HG02981 (cell line): ENCODE data around the gene SEMA3A.
"Not testable (repeated sequence)": the region's sequence is repeated elsewhere in the genome, so short reads cannot be mapped to it uniquely, and the experiment has no call there.

Experiments
- ATAC-seq: cut with Tn5 transposase; IDR thresholded peaks from one replicate; pipeline ENCODE4 v1.9.1; 2021; ENCODE audit warnings: mild to moderate bottlenecking, moderate library complexity; ENCODE audit not compliant: unreplicated experiment

The SEMA3A gene

DNA sequence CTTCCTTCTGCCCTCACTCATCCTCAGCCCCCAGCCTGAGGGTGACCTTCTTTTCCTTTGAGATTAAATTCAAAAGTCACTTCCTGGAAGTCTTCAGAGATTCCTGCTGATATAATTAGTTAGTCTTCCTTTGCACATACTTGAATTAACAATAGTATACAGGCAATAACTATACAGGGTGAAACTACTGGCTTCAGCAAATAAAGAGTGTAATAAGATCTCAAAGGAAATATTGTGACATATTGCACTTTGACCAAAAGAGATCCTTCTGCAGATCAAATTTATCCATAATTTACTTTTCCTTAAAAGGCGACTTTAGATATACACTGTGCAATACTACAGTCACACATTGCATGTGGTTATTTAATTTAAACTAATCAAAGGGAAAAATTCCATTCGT lies 123.8 kb downstream of the SEMA3A start:
- no peak for ATAC-seq

DNA sequence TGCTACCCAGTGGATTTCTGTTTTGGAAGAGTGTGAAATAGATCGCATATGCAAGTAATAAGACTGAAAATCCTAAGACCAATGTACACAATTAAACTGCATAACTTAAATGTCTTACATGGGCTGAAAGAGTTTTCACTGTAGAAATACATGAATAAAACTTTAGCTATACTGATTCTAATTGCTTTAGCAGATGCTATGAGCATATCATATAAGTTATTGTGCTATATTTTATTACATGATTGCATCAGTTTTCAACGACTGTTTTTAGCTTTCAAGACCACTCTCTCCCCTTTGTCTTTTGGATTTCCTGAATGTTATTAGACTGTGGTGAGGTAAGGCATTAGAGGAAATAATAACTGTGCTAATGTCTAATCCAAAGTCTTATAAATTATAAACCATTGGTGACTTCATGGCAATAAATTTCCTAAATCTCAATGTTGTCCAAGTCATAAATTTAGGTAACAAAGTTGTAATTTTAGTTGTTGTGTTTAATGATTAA lies 124.5 kb downstream of the SEMA3A start:
- ATAC-seq: no peak

DNA sequence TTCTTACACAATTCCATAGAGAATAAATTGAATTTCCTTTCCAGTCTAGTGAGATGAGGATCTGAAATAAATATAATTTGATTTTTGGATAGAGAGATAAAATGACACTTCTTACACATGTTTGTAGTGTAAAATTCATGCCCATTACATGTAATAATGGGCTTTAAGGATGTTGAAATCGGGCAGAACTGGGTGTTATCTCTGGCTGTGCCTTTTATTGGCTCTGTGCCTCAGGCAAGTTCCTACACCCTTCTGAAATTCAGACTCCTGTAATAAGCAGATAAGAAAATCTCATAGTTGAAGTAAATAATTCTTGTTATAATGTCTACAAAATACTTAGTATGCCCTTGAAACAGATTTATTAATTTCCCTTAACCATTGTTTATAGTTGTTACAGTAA lies 125.6 kb downstream of the SEMA3A start:
- no peak for ATAC-seq

DNA sequence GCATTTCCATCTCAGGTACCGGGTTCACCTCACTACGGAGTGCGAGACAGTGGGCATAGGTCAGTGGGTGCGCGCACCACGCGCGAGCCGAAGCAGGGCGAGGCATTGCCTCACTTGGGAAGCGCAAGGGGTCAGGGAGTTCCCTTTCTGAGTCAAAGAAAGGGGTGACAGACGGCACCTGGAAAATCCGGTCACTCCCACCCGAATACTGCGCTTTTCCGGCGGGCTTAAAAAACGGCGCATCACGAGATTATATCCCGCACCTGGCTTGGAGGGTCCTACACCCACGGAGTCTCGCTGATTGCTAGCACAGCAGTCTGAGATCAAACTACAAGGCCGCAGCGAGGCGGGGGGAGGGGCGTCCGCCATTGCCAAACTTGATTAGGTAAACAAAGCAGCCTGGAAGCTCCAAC lies 132.1 kb downstream of the SEMA3A start:
- not testable (repeated sequence) for ATAC-seq

DNA sequence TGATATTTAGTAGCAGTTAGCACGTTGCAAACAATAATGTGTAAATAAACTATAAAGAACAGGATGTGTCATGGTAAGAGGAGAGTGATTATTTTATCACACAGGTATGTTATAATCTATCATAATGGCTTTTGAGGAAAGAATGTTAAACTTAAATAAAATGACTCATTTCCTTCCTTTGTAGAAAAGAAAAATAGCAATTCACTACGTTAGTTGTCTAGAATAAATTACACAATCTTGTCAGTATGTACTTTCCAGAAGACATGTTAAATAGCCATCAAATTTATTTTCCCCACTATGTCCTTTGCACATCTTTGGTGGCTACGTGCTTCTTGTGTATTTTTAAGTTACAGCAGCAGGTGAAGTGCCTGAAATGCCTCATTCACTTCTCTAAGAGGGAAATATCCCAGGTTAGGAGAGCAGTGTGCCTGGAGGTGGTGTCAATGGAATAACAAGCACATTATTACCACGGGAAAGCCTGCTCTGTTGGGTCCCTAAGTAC lies 133.8 kb downstream of the SEMA3A start:
- ATAC-seq: no peak

DNA sequence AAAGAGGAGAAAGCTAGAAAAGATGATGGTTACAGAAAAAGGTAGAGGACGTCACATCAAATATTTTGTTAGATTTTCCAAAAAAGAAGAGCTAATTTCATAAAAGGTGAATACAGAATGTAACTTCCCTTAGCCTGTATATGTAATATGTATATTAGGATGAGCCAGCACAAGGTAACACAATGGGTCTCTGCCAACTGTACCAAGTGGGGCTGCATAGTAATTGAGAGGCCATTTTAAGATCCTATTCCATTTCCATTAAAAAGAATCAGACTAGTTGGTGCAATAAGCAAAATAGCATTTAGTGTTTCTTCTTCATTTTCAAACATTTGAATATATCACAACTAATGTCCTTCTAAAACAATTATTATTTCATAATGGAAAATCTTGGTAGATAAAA lies 134.6 kb downstream of the SEMA3A start:
- no peak for ATAC-seq

DNA sequence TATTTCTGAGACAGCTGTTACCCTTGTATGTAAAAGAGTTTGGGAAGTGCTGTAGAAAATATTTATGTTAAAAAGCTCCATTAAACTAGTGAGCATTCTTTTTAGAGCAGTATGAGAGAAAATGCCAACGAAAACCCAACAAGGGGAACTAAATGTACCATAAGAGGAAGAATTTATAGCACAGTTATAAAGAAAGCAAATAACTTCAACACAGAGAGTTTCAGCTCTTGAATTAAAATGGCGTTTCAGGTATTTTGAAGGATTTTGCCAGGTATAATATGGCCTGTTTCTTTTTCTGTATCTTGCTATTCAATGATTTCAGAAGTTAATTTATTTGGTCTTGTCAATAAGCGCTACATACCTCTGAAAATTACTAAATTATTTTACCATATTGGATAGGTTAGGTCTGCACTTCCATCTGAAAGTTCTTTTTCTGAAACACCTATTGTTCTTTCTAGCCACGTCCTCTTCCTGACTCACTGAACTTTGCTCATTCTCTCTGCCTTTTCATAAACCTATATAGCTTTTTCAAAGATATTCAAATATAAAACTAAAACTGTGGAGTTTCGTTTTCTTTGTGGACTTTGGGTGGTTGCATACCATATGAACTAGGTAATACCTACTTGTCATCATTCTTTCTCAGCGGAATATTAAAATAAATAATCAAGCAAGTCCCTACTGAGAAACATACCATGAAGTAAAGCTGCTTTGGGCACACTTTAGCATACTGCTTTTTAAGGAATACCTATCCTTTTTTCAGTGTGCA lies 136.1 kb downstream of the SEMA3A start:
- ATAC-seq: no peak

DNA sequence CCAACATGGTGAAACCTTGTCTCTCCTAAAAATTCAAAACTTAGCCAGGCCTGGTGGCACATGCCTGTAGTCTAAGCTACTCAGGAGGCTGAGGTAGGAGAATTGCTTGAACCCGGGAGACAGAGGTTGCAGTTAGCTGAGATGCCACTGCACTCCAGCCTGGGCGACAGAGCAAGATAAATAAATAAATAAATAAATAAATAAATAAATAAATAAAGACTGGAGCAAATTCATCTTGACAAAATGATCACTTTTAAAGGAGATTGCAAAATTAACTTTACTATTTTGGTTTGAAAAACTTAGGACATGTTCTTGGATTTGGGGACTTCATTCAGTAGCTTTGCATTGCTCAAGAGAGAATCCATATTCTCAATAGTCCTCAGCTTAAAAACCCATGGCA lies 137.0 kb downstream of the SEMA3A start:
- ATAC-seq: no peak

DNA sequence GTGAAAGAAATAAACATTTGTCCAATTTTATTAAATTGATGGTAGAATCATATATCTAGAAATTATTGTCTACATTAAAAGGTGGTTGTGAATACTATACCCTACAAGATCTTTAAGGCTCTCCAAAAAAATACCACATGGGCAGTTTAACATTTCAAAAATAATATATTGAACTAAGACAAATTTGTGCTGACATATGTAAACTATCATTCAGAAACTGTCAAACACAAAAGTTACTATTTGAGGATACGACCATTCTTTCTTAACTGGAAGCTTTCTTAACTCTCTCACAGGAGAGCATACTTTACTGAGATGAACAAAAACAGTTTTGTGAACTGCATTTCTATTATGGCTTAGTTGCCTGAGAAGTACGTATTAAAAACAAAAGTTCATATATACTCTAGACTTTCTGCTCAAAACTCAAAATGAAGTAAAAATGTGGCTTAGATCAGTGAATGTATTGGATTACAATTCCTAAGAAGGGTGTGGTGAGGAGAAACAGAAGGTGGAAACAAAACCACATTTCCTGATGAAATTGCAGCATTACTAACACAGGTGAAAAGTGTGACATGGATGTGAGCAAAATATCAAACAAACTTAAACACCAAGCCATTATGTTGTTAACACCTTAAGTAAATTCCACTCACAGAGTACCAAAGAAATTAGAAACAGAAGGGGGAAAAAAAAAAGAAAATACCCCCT lies 138.5 kb downstream of the SEMA3A start:
- ATAC-seq: no peak

DNA sequence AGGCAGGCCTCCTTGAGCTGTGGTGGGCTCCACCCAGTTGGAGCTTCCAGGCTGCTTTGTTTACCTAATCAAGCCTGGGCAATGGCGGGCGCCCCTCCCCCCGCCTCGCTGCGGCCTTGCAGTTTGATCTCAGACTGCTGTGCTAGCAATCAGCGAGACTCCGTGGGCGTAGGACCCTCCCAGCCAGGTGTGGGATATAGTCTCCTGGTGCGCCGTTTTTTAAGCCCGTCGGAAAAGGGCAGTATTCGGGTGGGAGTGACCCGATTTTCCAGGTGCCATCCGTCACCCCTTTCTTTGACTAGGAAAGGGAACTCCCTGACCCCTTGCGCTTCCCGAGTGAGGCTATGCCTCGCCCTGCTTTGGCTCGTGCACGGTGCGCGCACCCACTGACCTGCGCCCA lies 139.4 kb downstream of the SEMA3A start:
- not testable (repeated sequence) for ATAC-seq

DNA sequence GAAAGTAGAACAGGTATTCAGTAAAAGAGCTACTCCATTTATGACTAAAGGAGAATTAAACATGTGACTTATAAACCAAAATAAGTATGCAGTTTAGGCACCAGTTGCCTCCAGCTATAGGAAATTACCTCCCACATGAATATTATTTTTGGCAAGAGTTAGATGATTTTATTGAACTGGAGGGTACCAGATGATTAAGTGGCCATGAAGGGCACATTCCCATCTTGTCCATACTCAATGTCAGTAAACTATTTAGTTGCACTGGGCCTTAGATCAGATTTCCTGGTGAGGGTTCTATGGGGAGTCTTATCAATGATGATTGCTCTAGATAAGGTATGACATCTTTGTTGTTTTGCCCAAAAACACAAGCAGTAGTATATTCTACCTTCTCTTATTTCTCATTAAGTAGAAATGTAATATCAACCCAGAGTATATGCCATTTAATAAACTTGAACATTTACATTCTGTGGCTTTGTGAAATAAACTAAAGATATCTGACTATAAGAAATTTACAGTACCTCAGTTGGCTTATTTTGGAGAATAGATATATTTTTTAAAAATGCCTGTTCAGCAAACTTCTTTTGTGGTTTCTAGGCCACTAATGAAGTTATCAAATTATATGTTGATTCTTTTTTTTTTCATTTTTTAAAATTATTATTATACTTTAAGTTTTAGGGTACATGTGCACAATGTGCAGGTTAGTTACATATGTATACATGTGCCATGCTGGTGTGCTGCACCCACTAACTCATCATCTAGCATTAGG lies 145.3 kb downstream of the SEMA3A start:
- ATAC-seq: no peak

DNA sequence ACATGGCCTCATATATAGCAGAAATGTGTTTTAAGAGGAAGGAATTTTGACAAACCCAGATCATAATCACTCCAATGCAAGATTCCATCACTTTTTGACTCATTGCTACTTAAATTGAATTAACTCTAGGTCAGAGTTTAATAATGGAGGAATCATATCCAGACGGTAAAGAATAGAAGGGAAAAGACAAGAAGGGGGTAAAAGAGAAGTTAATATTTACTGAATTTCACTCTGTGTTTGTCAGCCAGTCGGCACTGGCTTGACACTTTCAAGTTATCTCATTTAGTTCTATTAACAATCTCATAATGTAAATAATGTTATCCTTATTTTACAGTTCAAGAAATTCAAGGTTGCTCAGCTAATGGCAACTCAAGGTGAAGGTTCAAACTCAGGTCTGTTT lies 147.5 kb downstream of the SEMA3A start:
- ATAC-seq: no peak

DNA sequence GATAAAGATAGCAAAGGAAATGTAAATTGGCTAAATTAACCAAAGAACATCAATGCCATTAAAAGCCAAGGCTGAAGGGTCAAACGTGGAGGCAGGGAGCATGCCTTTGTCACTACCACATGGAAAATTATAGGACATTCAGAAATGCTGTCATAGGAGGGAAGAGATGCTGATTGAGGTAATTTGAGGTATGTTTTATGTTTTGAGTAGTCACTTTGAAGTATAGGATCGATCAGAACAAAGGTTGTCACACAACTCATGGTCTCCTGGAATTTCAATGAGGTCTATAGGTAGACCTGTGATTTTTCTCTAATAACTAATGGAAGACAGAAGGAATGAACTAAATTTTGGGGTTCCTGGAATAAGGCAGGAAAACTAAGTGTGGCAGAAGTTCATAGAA lies 149.8 kb downstream of the SEMA3A start:
- no peak for ATAC-seq

DNA sequence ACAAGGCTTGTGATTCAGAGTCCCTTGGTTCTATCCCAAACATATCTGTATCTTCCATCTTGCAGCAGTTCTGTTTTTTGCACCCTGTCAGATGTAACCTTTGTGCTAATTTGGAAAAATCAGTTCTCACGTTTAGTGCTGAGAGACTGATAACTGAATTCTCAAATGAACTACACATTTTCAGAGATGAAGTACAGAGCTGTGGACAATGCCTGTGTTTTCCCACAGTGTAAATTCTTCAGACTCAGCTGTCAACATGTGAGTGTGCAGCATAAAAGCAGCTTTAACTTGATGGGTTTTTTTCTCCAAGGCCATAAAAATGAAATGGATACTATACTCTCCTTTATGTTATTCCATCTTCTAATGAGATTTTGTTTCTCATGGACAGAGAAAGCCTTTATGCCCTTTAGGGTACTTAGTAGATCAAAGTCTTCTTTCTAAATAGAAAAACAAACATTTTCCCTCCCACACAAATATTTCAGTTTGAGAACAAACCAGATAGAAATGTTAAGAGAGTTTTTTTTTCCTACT lies 150.9 kb downstream of the SEMA3A start:
- ATAC-seq: no peak

DNA sequence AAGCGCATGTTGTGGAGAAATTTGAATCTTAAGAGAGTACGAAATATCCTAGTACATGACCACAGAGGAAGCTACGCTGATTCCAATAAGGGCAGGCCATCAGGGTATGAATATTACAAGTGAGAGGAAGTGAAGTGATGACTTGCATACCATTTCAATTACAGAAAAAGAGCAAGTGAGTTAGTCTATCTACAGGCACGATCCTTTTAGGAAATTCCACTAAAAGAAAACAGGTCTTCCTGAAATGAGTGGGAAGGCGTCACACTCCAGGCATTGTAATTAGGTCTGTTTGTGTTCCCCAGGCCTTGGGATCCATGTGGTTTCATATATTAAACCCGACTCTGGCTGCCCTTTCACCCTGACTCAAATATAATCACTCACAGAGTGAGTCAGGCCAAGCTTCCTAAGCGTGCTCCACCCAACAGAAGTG lies 152.5 kb downstream of the SEMA3A start:
- no peak for ATAC-seq

DNA sequence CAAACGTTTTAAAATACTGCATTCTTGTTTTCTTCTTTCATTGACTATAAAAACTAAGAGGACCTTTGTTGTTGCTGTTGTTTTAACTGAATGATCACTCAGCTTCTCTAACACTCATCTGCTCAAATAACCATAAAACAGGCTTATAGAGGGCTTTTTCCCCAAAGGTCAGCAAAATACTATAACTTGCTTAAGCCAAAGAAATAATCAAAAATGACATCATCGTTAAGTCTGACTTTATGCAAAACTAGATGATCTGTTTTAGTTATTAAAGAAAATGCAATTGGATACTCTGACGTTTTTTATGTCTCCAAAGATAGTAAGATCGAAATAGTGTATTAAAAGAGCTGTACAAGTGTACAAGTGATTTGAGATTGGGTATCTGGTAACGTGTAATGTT lies 152.9 kb downstream of the SEMA3A start:
- ATAC-seq: no peak

DNA sequence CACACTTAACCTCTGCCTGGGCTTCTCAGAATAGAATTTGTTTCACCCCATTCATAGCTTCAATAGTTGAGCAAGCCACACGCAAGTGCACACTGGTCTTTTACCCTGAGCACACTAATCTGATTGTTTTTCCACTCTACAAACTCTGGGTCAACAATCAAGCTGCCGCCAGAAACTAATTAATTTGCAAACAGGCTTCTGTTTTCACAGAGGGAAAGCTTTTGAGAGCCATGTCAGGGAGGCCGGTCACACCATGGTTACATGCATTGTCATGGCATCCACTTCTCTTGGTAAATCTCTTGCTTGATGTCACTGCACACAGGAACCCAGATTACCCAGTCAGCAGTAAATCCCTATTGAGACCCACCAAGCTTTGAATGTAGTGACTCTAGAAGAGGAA lies 154.2 kb downstream of the SEMA3A start:
- no peak for ATAC-seq

DNA sequence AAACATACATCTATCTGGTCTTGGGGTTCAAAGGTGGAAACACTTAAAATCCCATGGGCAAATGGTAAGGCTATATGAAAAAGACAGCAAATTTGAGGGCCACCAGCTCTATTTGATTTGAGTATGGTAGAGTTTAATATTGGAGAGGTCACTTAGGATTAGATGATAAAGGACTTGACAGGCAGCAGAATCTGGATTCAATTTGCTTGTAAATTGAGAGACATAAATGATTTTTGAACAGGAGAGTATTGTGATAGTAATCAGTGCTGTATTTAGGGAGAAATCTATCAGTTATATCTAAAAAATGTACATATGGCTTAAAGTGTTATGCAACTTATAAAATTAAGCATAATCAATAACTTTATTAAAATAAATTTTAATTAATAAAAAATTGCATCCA lies 155.2 kb downstream of the SEMA3A start:
- ATAC-seq: no peak

DNA sequence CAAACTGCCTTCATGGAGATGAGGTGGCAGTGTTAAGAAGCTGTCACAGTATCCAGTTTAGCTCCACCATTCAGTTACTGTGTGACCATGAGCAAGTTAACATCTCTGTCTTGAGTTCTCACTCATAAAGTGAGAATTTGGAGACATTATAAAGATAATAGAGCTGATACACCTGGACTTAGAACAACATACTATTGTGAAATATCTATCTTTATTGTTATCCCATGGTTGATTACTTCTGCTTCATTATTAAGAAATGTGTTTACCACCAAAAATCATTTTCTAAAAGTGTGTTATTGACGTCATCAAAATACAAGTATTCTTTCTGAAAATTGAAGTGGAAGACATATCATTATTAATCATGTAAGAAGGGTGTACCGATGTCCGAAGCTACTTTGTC lies 166.9 kb downstream of the SEMA3A start:
- ATAC-seq: no peak

DNA sequence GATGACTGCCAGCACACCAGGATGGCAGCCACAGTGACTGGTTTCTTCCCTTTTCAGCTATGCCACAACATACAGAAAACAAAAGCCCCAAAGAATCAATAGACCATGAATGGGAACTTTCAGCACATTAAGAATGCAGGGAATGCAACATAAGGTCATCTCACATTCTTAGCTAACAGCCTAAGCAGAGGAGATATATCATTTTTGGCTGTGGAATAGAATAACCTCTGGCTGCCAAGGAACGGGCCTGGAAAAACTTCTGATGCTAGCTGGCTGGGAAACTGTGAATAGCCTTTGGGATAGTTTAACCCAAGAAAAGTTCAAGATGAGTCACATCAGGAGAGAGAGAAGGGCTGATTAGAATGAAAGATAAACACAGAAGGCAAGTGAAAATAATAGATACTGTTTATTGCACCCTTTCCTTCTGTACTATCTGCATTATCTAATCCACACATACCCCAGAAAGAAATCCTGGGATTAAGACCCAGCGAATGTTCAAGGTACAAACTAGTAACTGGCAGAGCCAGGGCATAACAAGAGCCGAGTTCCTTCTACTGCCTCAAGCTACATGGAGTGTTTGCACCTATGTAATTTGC lies 169.2 kb downstream of the SEMA3A start:
- ATAC-seq: no peak
